ENCODE measurements around the gene PCED1A. TPM values are rescaled to one million over a fixed set of nuclear protein-coding genes. Genes with fewer than 3 reads are reported as not detected.

The PCED1A gene
- polyA plus RNA-seq, 4 donors, result 61.1 to 74.4 (median 62.3) TPM

Other genes with a start within 250 kb of the PCED1A start
- gene NOP56, start 188.0 kb downstream of the PCED1A start, polyA plus RNA-seq (ENCODE audit: insufficient read length in 4 of 4), result 100 to 1,000 TPM; 229 to 245 (median 232) TPM
- 100 to 1,000 TPM; 124 to 143 (median 126) TPM for gene IDH3B, start 176.4 kb downstream of the PCED1A start, polyA plus RNA-seq (ENCODE audit: insufficient read length in 4 of 4)
- gene EBF4, start 147.9 kb downstream of the PCED1A start, polyA plus RNA-seq (ENCODE audit: insufficient read length in 4 of 4), result 10 to 100 TPM; 31.5 to 34.2 (median 33.0) TPM
- gene CPXM1, start 40.0 kb downstream of the PCED1A start, polyA plus RNA-seq (ENCODE audit: insufficient read length in 4 of 4), result 100 to 1,000 TPM; 234 to 339 (median 276) TPM
- not detected for gene C20orf141, start 25.7 kb downstream of the PCED1A start, polyA plus RNA-seq (ENCODE audit: insufficient read length in 4 of 4)
- under 1 TPM; 0.01 to 0.17 (median 0.11) TPM for gene TMEM239, start 24.3 kb downstream of the PCED1A start, polyA plus RNA-seq (ENCODE audit: insufficient read length in 4 of 4)
- gene VPS16, start 90 bp upstream of the PCED1A start, polyA plus RNA-seq (ENCODE audit: insufficient read length in 4 of 4), result 10 to 100 TPM; 35.6 to 42.6 (median 37.6) TPM
- 100 to 1,000 TPM in 3 of 4 donors, 10 to 100 TPM in 1; 98.5 to 128 (median 120) TPM for gene PTPRA, start 32.8 kb upstream of the PCED1A start, polyA plus RNA-seq (ENCODE audit: insufficient read length in 4 of 4)
- gene GNRH2, start 203.0 kb upstream of the PCED1A start, polyA plus RNA-seq (ENCODE audit: insufficient read length in 4 of 4), result under 1 TPM in 2 of 4 donors, not detected in 2; 0.27 to 0.43 TPM
- 10 to 100 TPM; 48.2 to 80.8 (median 54.5) TPM for gene MRPS26, start 205.4 kb upstream of the PCED1A start, polyA plus RNA-seq (ENCODE audit: insufficient read length in 4 of 4)
- 1 to 10 TPM in 1 of 4 donors, under 1 TPM in 2, not detected in 1; 0.54 to 1.0 (median 0.69) TPM for gene OXT, start 231.0 kb upstream of the PCED1A start, polyA plus RNA-seq (ENCODE audit: insufficient read length in 4 of 4)
- 1 to 10 TPM in 1 of 4 donors, not detected in 3; 1.0 TPM for gene AVP, start 244.1 kb upstream of the PCED1A start, polyA plus RNA-seq (ENCODE audit: insufficient read length in 4 of 4)